Measurements from ENCODE around the gene TMEM236.
A peak's percentile ranks its signal among the peaks of the same experiment; 100 is the strongest.

DNA sequence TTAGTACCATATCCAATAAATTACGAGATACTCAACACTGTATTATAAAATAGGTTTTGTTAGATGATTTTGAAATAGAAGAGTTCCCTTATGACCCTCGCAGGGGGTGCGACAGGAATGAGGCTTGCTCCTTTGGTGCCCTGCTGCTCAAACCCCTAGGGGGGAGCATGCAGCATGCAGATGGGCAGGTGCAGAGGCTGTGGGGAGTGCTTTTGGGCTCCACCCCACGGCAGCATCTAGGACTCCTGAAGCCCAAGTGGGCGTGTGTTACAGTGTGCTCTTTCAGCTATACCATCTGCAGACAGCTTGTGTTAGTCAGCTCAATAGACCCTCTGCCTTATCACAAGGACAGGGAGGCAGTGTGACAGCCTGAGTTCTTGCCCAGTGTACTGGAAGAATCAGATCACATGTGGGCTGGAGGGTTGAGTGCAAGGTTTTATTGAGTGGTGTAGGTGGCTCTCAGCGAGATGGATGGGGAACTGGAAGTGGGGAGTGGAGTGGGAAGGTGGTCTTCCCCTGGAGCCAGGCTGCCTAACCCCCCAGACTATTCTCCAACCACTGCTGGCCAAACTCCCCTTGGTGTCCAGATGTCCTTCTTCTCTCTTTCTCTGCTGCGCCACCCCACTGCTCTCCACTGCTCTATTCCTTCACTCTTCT lies 54.0 kb downstream of the TMEM236 start:
- TF ChIP-seq, protein P1, sequence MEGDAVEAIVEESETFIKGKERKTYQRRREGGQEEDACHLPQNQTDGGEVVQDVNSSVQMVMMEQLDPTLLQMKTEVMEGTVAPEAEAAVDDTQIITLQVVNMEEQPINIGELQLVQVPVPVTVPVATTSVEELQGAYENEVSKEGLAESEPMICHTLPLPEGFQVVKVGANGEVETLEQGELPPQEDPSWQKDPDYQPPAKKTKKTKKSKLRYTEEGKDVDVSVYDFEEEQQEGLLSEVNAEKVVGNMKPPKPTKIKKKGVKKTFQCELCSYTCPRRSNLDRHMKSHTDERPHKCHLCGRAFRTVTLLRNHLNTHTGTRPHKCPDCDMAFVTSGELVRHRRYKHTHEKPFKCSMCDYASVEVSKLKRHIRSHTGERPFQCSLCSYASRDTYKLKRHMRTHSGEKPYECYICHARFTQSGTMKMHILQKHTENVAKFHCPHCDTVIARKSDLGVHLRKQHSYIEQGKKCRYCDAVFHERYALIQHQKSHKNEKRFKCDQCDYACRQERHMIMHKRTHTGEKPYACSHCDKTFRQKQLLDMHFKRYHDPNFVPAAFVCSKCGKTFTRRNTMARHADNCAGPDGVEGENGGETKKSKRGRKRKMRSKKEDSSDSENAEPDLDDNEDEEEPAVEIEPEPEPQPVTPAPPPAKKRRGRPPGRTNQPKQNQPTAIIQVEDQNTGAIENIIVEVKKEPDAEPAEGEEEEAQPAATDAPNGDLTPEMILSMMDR (conservative IDR thresholded peaks at IDR 0.05; ENCODE audit: low read depth, low read length) = peak; percentile 52; the same call in 1 of the 2 replicates
- no peak for TF ChIP-seq EZH2 (IDR thresholded peaks at IDR 0.05; ENCODE audit: low read length, unreplicated experiment)
- no peak for TF ChIP-seq EZH2phosphoT487 (IDR thresholded peaks at IDR 0.05; ENCODE audit: borderline replicate concordance, low read length)
